Astrocyte (in vitro differentiated cells and primary cell): ENCODE data around the gene PPM1H.

ENCODE experiments used
- CTCF ChIP-seq: IDR thresholded peaks from 2 replicates; pipeline ENCODE4 v1.5.1; 2011; ENCODE audit warnings: low read depth, mild to moderate bottlenecking, inconsistent platforms, low read length, moderate library complexity; ENCODE audit not compliant: insufficient read depth
- EZH2 ChIP-seq: IDR thresholded peaks from 2 replicates; pipeline ENCODE4 v1.6.1; 2012; ENCODE audit warnings: mild to moderate bottlenecking, low read length, inconsistent platforms; ENCODE audit not compliant: insufficient read depth

- no peak for TF ChIP-seq CTCF
- TF ChIP-seq EZH2, result no peak
Observed at GRCh38 chr12:62758216-62758615, 176.7 kb downstream of the PPM1H start.
